H1 (cell line): Measurements from ENCODE around the gene PAOX. TPM values are rescaled to one million over a fixed set of nuclear protein-coding genes. Genes with fewer than 3 reads are reported as not detected.

Experiments
- CTCF ChIA-PET: fragments of 300-600 bp; sonication (Branson Sonifier 250); formaldehyde crosslinking; loops from one replicate; lab custom pipeline; 2021; ENCODE audit not compliant: partially characterized antibody; lab: Charles Lee
- POLR2A ChIA-PET: fragments of 300-600 bp; sonication (Branson Sonifier 250); formaldehyde crosslinking; loops from one replicate; lab custom pipeline; 2021; ENCODE audit warnings: inconsistent platforms; ENCODE audit not compliant: partially characterized antibody; lab: Charles Lee
- DNase-seq, 2 experiments: peaks; one replicate each; pipeline versions ENCODE4 v3.0.0 to v3.0.0-alpha.2; 2010 to 2022; ENCODE audit warnings: low spot score in 2 of 2, low read depth in 1 of 2, mixed read lengths in 1 of 2
- FAIRE-seq: peaks from 2 replicates; lab custom pipeline; 2011; peaks lifted over from hg19 to GRCh38; lab: Jason Lieb, UNC
- H2AFZ ChIP-seq: 2 replicates; pipeline ENCODE4 v1.8.1; 2012; ENCODE audit warnings: low read length, inconsistent platforms
- H2AK5ac ChIP-seq: 2 replicates; pipeline ENCODE4 v1.6.1; 2013; ENCODE audit warnings: low read depth, low read length
- H2BK120ac ChIP-seq: replicated peaks from 2 replicates; pipeline ENCODE3; 2013; ENCODE audit warnings: low read depth, low read length, inconsistent platforms
- H2BK12ac ChIP-seq: 2 replicates; pipeline ENCODE4 v1.6.1; 2013; ENCODE audit warnings: low read depth, low read length
- H2BK15ac ChIP-seq: 2 replicates; pipeline ENCODE4 v1.6.1; 2013; ENCODE audit warnings: low read length
- H2BK20ac ChIP-seq: 2 replicates; pipeline ENCODE4 v1.6.1; 2013; ENCODE audit warnings: low read length
- H2BK5ac ChIP-seq: 2 replicates; pipeline ENCODE4 v1.6.1; 2013; ENCODE audit warnings: low read depth, low read length
- H3K14ac ChIP-seq: 2 replicates; pipeline ENCODE4 v1.6.1; 2013; ENCODE audit warnings: inconsistent platforms; ENCODE audit not compliant: insufficient read length
- H3K18ac ChIP-seq: 2 replicates; pipeline ENCODE4 v1.6.1; 2013; ENCODE audit warnings: low read length; ENCODE audit errors: extremely low read depth
- H3K23ac ChIP-seq: 2 replicates; pipeline ENCODE4 v1.6.1; 2013; ENCODE audit warnings: inconsistent platforms; ENCODE audit not compliant: insufficient read length
- H3K23me2 ChIP-seq: 2 replicates; pipeline ENCODE4 v1.6.1; 2013; ENCODE audit warnings: low read depth, low read length
- H3K27ac ChIP-seq: 2 replicates; pipeline ENCODE4 v1.6.1; 2011; ENCODE audit warnings: low read depth, low read length, inconsistent platforms
- H3K27me3 ChIP-seq, 4 experiments: replicated peaks in 1 of 4; 1 replicate in 1 of 4; 2 replicates in 3 of 4; pipeline versions ENCODE4 v1.6.1 to v1.8.1; 2011 to 2013; ENCODE audit warnings: low read length in 3 of 4, mild to moderate bottlenecking in 3 of 4, inconsistent platforms in 2 of 4, mixed read lengths in 2 of 4, moderate library complexity in 1 of 4; ENCODE audit not compliant: control insufficient read depth in 3 of 4, insufficient read depth in 3 of 4; ENCODE audit errors: extremely low read depth in 1 of 4
- H3K36me3 ChIP-seq, 4 experiments: 2 replicates each; pipeline versions ENCODE4 v1.6.1 to v1.8.1; 2011 to 2013; ENCODE audit warnings: mild to moderate bottlenecking in 4 of 4, low read length in 3 of 4, moderate library complexity in 2 of 4, control low read depth in 1 of 4, inconsistent platforms in 1 of 4; ENCODE audit not compliant: insufficient read depth in 4 of 4, control insufficient read depth in 2 of 4
- H3K4ac ChIP-seq: replicated peaks from 2 replicates; pipeline ENCODE3; 2013; ENCODE audit warnings: low read length, low read depth, mixed read lengths, inconsistent platforms; ENCODE audit not compliant: insufficient read length
- H3K4me1 ChIP-seq, 4 experiments: replicated peaks in 1 of 4; 1 replicate in 1 of 4; 2 replicates in 3 of 4; pipeline versions ENCODE4 v1.6.1 to v1.8.1; 2011 to 2013; ENCODE audit warnings: low read length in 3 of 4, inconsistent platforms in 2 of 4, mixed read lengths in 1 of 4; ENCODE audit not compliant: insufficient read depth in 4 of 4, control insufficient read depth in 3 of 4
- H3K4me2 ChIP-seq, 2 experiments: 2 replicates each; pipeline versions ENCODE4 v1.6.1 to v1.8.1; 2011 to 2013; ENCODE audit warnings: low read depth in 2 of 2, low read length in 2 of 2, control low read depth in 1 of 2, inconsistent platforms in 1 of 2, mild to moderate bottlenecking in 1 of 2; ENCODE audit not compliant: insufficient read depth in 1 of 2
- H3K4me3 ChIP-seq, 4 experiments: fragments of 200-600, 300-600 bp in 1 of 4; sonication (generic), shearing (Covaris generic), sonication (Bioruptor Twin) in 1 of 4; 2 replicates each; pipeline versions ENCODE4 v1.5.1 to v1.8.1; 2011 to 2016; ENCODE audit warnings: low read length in 4 of 4, low read depth in 3 of 4, control low read depth in 2 of 4, inconsistent platforms in 2 of 4, mild to moderate bottlenecking in 2 of 4, mixed read lengths in 1 of 4, moderate library complexity in 1 of 4; ENCODE audit not compliant: insufficient read depth in 2 of 4; ENCODE audit errors: extremely low read depth in 1 of 4
- H3K56ac ChIP-seq: replicated peaks from 2 replicates; pipeline ENCODE3; 2013; ENCODE audit warnings: low read depth, mild to moderate bottlenecking, mixed read lengths, low read length, inconsistent platforms; ENCODE audit not compliant: insufficient read length
- H3K79me1 ChIP-seq: 2 replicates; pipeline ENCODE4 v1.6.1; 2013; ENCODE audit warnings: low read depth, low read length, control low read depth
- H3K79me2 ChIP-seq, 2 experiments: 2 replicates each; pipeline versions ENCODE4 v1.6.1 to v1.8.1; 2012 to 2013; ENCODE audit warnings: low read length in 2 of 2, mild to moderate bottlenecking in 2 of 2, inconsistent platforms in 1 of 2; ENCODE audit not compliant: insufficient read depth in 2 of 2, control insufficient read depth in 1 of 2
- H3K9ac ChIP-seq, 4 experiments: replicated peaks in 1 of 4; 1 replicate in 1 of 4; 2 replicates in 3 of 4; pipeline versions ENCODE4 v1.6.1 to v1.8.1; 2011 to 2013; ENCODE audit warnings: low read depth in 3 of 4, low read length in 3 of 4, control low read depth in 2 of 4, mild to moderate bottlenecking in 2 of 4, moderate library complexity in 2 of 4, inconsistent platforms in 1 of 4; ENCODE audit errors: extremely low read depth in 1 of 4
- H3K9me3 ChIP-seq, 2 experiments: 2 replicates each; pipeline versions ENCODE4 v1.6.1 to v1.8.1; 2012 to 2013; ENCODE audit warnings: mild to moderate bottlenecking in 2 of 2, moderate library complexity in 2 of 2, control low read depth in 1 of 2, inconsistent platforms in 1 of 2, low read depth in 1 of 2, low read length in 1 of 2, mixed read lengths in 1 of 2; ENCODE audit not compliant: insufficient read depth in 2 of 2
- H4K20me1 ChIP-seq, 2 experiments: replicated peaks in 1 of 2; 2 replicates each; pipeline versions ENCODE3 to v1.8.1; 2011 to 2013; ENCODE audit warnings: inconsistent platforms in 2 of 2, low read length in 2 of 2, mild to moderate bottlenecking in 1 of 2; ENCODE audit not compliant: insufficient read depth in 2 of 2, control insufficient read depth in 1 of 2
- H4K5ac ChIP-seq: 2 replicates; pipeline ENCODE4 v1.6.1; 2013; ENCODE audit warnings: low read length, low read depth, mixed read lengths, inconsistent platforms; ENCODE audit not compliant: insufficient read length
- H4K8ac ChIP-seq: 2 replicates; pipeline ENCODE4 v1.8.0; 2013; ENCODE audit warnings: mild to moderate bottlenecking, moderate library complexity, low read length, inconsistent platforms; ENCODE audit not compliant: insufficient read depth; ENCODE audit errors: extremely low read depth
- H4K91ac ChIP-seq: replicated peaks from 2 replicates; pipeline ENCODE3; 2013; ENCODE audit warnings: low read length, mixed read lengths, inconsistent platforms; ENCODE audit not compliant: insufficient read length
- ATF2 ChIP-seq: IDR thresholded peaks from 2 replicates; pipeline ENCODE4 v1.6.1; 2012; ENCODE audit warnings: low read length, inconsistent platforms
- BACH1 ChIP-seq: IDR thresholded peaks from 2 replicates; pipeline ENCODE4 v1.6.1; 2012; ENCODE audit warnings: low read length, improper control_type of control experiment
- CREB1 ChIP-seq: IDR thresholded peaks from 2 replicates; pipeline ENCODE4 v1.6.1; 2012; ENCODE audit warnings: inconsistent platforms
- CTBP2 ChIP-seq: IDR thresholded peaks from 2 replicates; pipeline ENCODE4 v1.7.0; 2011; ENCODE audit warnings: borderline replicate concordance, mild to moderate bottlenecking, moderate library complexity, mixed read lengths, low read length; ENCODE audit not compliant: insufficient read depth, insufficient read length
- EZH2 ChIP-seq: fragments of 200-600 bp; sonication (generic); IDR thresholded peaks from 2 replicates; pipeline ENCODE4 v1.7.1; 2012; ENCODE audit warnings: low read depth, mild to moderate bottlenecking, moderate library complexity, low read length, inconsistent platforms; ENCODE audit not compliant: severe bottlenecking
- FOSL1 ChIP-seq: IDR thresholded peaks from 2 replicates; pipeline ENCODE4 v1.6.1; 2011; ENCODE audit warnings: mild to moderate bottlenecking, low read depth, low read length, moderate library complexity; ENCODE audit not compliant: insufficient read depth
- SAP30 ChIP-seq: fragments of 300-600 bp; sonication (generic); IDR thresholded peaks from 2 replicates; pipeline ENCODE4 v1.7.1; 2012; ENCODE audit warnings: low read length, moderate library complexity, mild to moderate bottlenecking, inconsistent platforms; ENCODE audit not compliant: insufficient read depth, insufficient replicate concordance
- SP4 ChIP-seq: IDR thresholded peaks from 2 replicates; pipeline ENCODE4 v1.6.1; 2012; ENCODE audit warnings: low read length, inconsistent platforms
- WGBS, 2 experiments: shearing (Covaris generic) in 1 of 2; methylation state at CpG; one replicate each; pipeline versions ENCODE4 v1.1.6 to v1.1.7; 2013 to 2015; ENCODE audit warnings: low lambda C conversion rate in 2 of 2, mixed read lengths in 2 of 2, inconsistent platforms in 1 of 2, low coverage in 1 of 2, missing lambda C conversion rate in 1 of 2; ENCODE audit not compliant: insufficient replicate concordance in 2 of 2, insufficient coverage in 1 of 2, insufficient read length in 1 of 2; ENCODE audit errors: extremely low coverage in 1 of 2, missing lambda C conversion rate in 1 of 2; 5-methylcytosine and 5-hydroxymethylcytosine counted together
- polyA plus RNA-seq, 7 experiments: library from polyadenylated mRNA; depleted of rRNA in 3 of 7; stranded (reverse) in 5 of 7; unstranded in 2 of 7; fragments of >200 nt in 5 of 7; fragments of 200-250 nt in 2 of 7; gene quantifications; 1 replicate in 5 of 7; 2 replicates in 1 of 7; 4 replicates in 1 of 7; pipeline versions ENCODE4 v1.2.1 to v1.2.3, GENCODE V29; 2011 to 2013; ENCODE audit warnings: missing spikeins in 2 of 7, mixed read lengths in 2 of 7
- total RNA-seq: library from RNA; stranded (reverse); fragmentation: NEBNext Ultra II Directional; extraction: Animal tissue kit (Norgen Biotek cat#: 25700); gene quantifications from 2 replicates; pipeline ENCODE4 v1.2.1, GENCODE V29; 2021
- TF ChIP-seq, protein P1 (sequence below), 3 experiments: IDR thresholded peaks; 1 replicate in 2 of 3; 2 replicates in 1 of 3; pipeline versions ENCODE4 v1.5.1 to v1.6.1; 2011; ENCODE audit warnings: low read length in 3 of 3, mild to moderate bottlenecking in 3 of 3, inconsistent platforms in 2 of 3, low read depth in 1 of 3, moderate library complexity in 1 of 3; ENCODE audit not compliant: insufficient read depth in 1 of 3; ENCODE audit errors: control extremely low read depth in 1 of 3

Gene PAOX
- total and polyA plus RNA-seq, 2 of the 8 experiments (the other 6 are each of a cell fraction or from before 2014, with no cell fraction given) = 3.7 to 4.3 TPM

DNA sequence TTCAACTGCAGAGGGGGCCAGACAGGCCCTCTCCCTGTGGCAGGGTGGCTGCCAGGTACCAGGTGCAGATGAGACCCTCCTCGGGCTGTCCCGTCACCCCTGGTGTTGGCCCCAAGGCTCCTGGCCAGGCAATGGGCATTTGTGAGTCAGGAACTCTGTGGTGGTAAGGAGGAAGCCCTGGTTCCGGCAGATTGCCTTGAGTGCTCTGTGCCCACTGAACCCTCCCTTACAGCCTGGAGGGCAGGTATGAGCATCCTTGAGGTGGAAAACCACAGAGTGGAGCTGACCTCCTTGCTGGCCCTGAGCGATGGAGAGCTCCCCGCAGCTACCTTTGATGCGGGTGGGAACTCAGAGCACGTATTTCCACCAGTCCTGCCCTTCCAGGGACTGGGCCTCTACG, 2.0 kb downstream of the PAOX start:
- Histone ChIP-seq H3K56ac (no peak overlapping the region), H2BK5ac (no peak overlapping the region), H2AFZ (no peak overlapping the region), H4K5ac (no peak overlapping the region), H2BK12ac (no peak overlapping the region), H2BK20ac (no peak overlapping the region), H3K4me1 (peaks cover 0 to 3% (median under 1%) of the 10 kb centered on the region in 4 experiments; a peak in 4 of 7 replicates), H2AK5ac (no peak overlapping the region), H4K91ac (no peak overlapping the region), H4K20me1 (peaks cover 0 to 4% of the 10 kb centered on the region in 2 experiments), H3K23me2 (peaks cover 15% of the 10 kb centered on the region; the same call in 1 of the 2 replicates), H3K9me3 (no peaks in the 10 kb centered on the region), H3K27ac (no peak overlapping the region), H3K23ac (no peak overlapping the region), H4K8ac (no peak overlapping the region), H3K4me3 (no peak overlapping the region), H3K27me3 (peaks cover 8 to 35% (median 24%) of the 10 kb centered on the region in 4 experiments), H2BK15ac (no peak overlapping the region), H3K36me3 (no peaks in the 10 kb centered on the region), H3K79me1 (no peaks in the 10 kb centered on the region), H3K4me2 (no peak overlapping the region), H3K14ac (no peak overlapping the region), H3K79me2 (no peaks in the 10 kb centered on the region), H3K9ac (no peak overlapping the region), H3K4ac (no peak overlapping the region), H3K18ac (no peak overlapping the region), H2BK120ac (no peak overlapping the region)
- ChIA-PET CTCF (interaction anchor here (2.0 kb wide), 1 partner anchor 52 kb away, joined by 8 read pairs; no protein-coding TSS in a partner anchor), POLR2A (no interaction called here)
- 89% methylated on average over 8 of the region's 8 CpGs; no CpG with 5 or more reads in 1 of the 2 experiments for WGBS, 2 experiments
- FAIRE-seq (no peak), DNase-seq (no peak)
- TF ChIP-seq, protein P1, sequence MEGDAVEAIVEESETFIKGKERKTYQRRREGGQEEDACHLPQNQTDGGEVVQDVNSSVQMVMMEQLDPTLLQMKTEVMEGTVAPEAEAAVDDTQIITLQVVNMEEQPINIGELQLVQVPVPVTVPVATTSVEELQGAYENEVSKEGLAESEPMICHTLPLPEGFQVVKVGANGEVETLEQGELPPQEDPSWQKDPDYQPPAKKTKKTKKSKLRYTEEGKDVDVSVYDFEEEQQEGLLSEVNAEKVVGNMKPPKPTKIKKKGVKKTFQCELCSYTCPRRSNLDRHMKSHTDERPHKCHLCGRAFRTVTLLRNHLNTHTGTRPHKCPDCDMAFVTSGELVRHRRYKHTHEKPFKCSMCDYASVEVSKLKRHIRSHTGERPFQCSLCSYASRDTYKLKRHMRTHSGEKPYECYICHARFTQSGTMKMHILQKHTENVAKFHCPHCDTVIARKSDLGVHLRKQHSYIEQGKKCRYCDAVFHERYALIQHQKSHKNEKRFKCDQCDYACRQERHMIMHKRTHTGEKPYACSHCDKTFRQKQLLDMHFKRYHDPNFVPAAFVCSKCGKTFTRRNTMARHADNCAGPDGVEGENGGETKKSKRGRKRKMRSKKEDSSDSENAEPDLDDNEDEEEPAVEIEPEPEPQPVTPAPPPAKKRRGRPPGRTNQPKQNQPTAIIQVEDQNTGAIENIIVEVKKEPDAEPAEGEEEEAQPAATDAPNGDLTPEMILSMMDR (IDR thresholded peaks at IDR 0.05; ENCODE audit: control extremely low read depth in 1 of 3, insufficient read depth in 1 of 3, low read depth in 1 of 3, low read length in 3 of 3) = no peak
- TF ChIP-seq ATF2 (no peak), SP4 (no peak), EZH2 (no peak), FOSL1 (no peak), SAP30 (no peak), CTBP2 (no peak), BACH1 (no peak), CREB1 (no peak)
